Caco-2 (cell line): ENCODE measurements around the gene WDPCP. TPM values are rescaled to one million over a fixed set of nuclear protein-coding genes. Genes with fewer than 3 reads are reported as not detected.

Experiments used
- BruUV-seq: library from RNA; stranded (reverse); fragments of 400-500 nt; replicated peaks from 2 replicates; lab custom pipeline; 2021; lab: Mats Ljungman, UMichigan
- CTCF ChIA-PET: fragments of 300-600 bp; sonication (Branson Sonifier 250); formaldehyde crosslinking; loops from one replicate; lab custom pipeline; 2022; ENCODE audit warnings: antibody characterized with exemption; lab: Charles Lee
- POLR2A ChIA-PET: fragments of 300-600 bp; sonication (Branson Sonifier 250); formaldehyde crosslinking; loops from one replicate; lab custom pipeline; 2022; ENCODE audit warnings: antibody characterized with exemption; lab: Charles Lee
- DNase-seq, 2 experiments: peaks; one replicate each; pipeline versions ENCODE4 v3.0.0 to v3.0.0-alpha.2; 2020 to 2022
- H3K27me3 ChIP-seq: replicated peaks from 2 replicates; pipeline ENCODE4 v1.6.0; 2011; ENCODE audit warnings: low read length; ENCODE audit not compliant: control insufficient read depth, insufficient read depth
- H3K36me3 ChIP-seq: 2 replicates; pipeline ENCODE4 v1.5.1; 2011; ENCODE audit warnings: low read length; ENCODE audit not compliant: control insufficient read depth, insufficient read depth
- H3K4me1 ChIP-seq: fragments of 250-450 bp; sonication (Bioruptor Pico); 2 replicates; pipeline ENCODE4 v1.5.1; 2020; ENCODE audit warnings: mild to moderate bottlenecking
- H3K4me3 ChIP-seq: 2 replicates; pipeline ENCODE4 v1.5.1; 2011; ENCODE audit warnings: low read depth, mild to moderate bottlenecking, control low read depth, low read length
- H3K9me3 ChIP-seq: fragments of 250-450 bp; sonication (Bioruptor Pico); 2 replicates; pipeline ENCODE4 v1.5.1; 2020; ENCODE audit warnings: mild to moderate bottlenecking, moderate library complexity
- H3K27ac Mint-ChIP-seq: one replicate; pipeline ENCODE4 v1.8.0; 2022; ENCODE audit warnings: mixed read lengths; ENCODE audit not compliant: unreplicated experiment
- H3K27me3 Mint-ChIP-seq: one replicate; pipeline ENCODE4 v1.8.0; 2022; ENCODE audit warnings: mixed read lengths; ENCODE audit not compliant: insufficient read depth, unreplicated experiment
- H3K36me3 Mint-ChIP-seq: one replicate; pipeline ENCODE4 v1.8.0; 2022; ENCODE audit warnings: mild to moderate bottlenecking, mixed read lengths; ENCODE audit not compliant: insufficient read depth, unreplicated experiment
- H3K4me1 Mint-ChIP-seq: one replicate; pipeline ENCODE4 v1.8.0; 2022; ENCODE audit warnings: low read depth, mixed read lengths; ENCODE audit not compliant: unreplicated experiment
- H3K4me3 Mint-ChIP-seq: one replicate; pipeline ENCODE4 v1.8.0; 2022; ENCODE audit warnings: mild to moderate bottlenecking, moderate library complexity, mixed read lengths; ENCODE audit not compliant: unreplicated experiment
- H3K9me3 Mint-ChIP-seq: one replicate; pipeline ENCODE4 v1.8.0; 2022; ENCODE audit warnings: mixed read lengths; ENCODE audit not compliant: unreplicated experiment
- intact Hi-C: fragments of 100-400 bp; cut with micrococcal nuclease; formaldehyde crosslinking; loops from one replicate; pipeline ENCODE4 v1.10.0; 2022; ENCODE audit not compliant: unreplicated experiment
- total RNA-seq: library from RNA; stranded (reverse); gene quantifications from 2 replicates; pipeline ENCODE4 v1.2.3, GENCODE V29; 2022
- TF ChIP-seq, protein P1 (sequence below), 2 experiments: fragments of 200-600 bp in 1 of 2; IDR thresholded peaks; 1 replicate in 1 of 2; 2 replicates in 1 of 2; pipeline versions ENCODE4 v1.5.1 to v1.8.0; 2011 to 2022; ENCODE audit warnings: antibody characterized with exemption in 1 of 2, control low read depth in 1 of 2, inconsistent platforms in 1 of 2, low read depth in 1 of 2, low read length in 1 of 2, mild to moderate bottlenecking in 1 of 2, moderate library complexity in 1 of 2; ENCODE audit not compliant: insufficient read depth in 1 of 2, severe bottlenecking in 1 of 2, unreplicated experiment in 1 of 2

Gene WDPCP
- total RNA-seq, 1 experiment from 2014 or later: 16.2 TPM

DNA sequence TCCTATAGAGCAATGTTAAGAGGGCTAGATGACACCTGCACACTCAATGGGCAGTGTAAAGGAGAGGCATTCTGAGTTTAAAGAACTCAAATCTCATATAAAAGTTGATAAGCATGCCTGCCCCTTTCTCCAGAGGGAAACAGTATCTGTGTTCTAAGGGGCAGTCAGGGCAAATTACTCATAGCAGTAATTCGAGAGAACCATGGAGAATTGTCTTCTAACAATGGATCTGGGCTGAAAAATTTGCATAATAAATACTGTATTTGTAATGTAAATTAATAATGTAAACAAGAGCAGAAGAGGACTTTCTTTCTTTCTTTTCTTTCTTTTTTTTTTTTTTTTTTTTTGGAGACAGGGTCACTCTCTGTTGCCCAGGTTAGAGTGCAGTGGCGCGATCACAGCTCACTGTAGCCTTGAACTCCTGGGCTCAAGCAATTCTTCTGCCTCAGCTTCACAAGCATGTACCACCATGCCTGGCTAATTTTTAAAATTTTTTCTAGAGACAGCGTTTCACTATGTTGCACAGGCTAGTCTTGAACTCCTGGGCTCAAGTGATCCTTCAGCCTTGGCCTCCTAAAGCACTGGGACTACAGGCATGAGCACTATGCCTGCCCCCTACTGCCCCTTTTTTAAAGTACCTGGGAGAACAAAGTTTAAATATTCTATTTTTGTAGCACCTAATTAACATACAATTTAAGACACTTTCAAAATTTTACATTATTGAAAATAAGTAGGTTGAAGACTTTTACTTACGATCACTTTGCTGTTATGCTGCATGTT lies 467.0 kb downstream of the WDPCP start:
- Histone ChIP-seq H3K9me3 (no peaks in the 10 kb centered on the region), H3K4me1 (0 out of 2 replicates have a peak, but pooled peaks cover 3% of the 10 kb centered on the region), H3K4me3 (no peak overlapping the region), H3K27me3 (no peaks in the 10 kb centered on the region), H3K36me3 (no peaks in the 10 kb centered on the region)
- Mint-ChIP-seq H3K4me3 (no peak overlapping the region), H3K27ac (no peak overlapping the region), H3K27me3 (no peaks in the 10 kb centered on the region), H3K36me3 (no peaks in the 10 kb centered on the region), H3K9me3 (no peaks in the 10 kb centered on the region), H3K4me1 (no peaks in the 10 kb centered on the region)
- intact Hi-C loops: no loop called here
- no peak for DNase-seq
- BruUV-seq: no TSS peak
- TF ChIP-seq, protein P1, sequence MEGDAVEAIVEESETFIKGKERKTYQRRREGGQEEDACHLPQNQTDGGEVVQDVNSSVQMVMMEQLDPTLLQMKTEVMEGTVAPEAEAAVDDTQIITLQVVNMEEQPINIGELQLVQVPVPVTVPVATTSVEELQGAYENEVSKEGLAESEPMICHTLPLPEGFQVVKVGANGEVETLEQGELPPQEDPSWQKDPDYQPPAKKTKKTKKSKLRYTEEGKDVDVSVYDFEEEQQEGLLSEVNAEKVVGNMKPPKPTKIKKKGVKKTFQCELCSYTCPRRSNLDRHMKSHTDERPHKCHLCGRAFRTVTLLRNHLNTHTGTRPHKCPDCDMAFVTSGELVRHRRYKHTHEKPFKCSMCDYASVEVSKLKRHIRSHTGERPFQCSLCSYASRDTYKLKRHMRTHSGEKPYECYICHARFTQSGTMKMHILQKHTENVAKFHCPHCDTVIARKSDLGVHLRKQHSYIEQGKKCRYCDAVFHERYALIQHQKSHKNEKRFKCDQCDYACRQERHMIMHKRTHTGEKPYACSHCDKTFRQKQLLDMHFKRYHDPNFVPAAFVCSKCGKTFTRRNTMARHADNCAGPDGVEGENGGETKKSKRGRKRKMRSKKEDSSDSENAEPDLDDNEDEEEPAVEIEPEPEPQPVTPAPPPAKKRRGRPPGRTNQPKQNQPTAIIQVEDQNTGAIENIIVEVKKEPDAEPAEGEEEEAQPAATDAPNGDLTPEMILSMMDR (IDR thresholded peaks at IDR 0.05; ENCODE audit: insufficient read depth in 1 of 2, low read depth in 1 of 2, low read length in 1 of 2, severe bottlenecking in 1 of 2, unreplicated experiment in 1 of 2): no peak
- ChIA-PET POLR2A (no interaction called here), CTCF (no interaction called here)

DNA sequence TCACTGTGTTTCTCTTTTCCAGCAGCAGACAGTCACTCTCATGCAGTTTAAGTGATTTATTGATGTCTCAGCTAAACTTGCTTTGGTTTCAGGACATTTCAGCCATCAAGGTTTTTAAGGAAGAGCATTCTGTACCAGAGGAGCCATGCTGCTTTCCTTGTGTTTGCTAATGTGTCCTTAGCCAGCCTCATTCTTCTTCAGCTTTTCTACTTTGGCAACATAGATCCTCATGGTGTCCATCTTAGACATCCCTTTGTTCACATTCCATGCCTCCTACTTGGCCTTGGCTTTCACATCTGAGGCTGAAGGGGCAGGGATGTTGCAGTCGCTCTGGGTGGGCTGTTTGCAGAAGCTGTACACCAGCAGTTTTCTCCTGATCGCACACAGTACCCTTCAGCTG lies 469.5 kb downstream of the WDPCP start:
- Mint-ChIP-seq H3K27me3 (no peaks in the 10 kb centered on the region), H3K4me1 (no peaks in the 10 kb centered on the region), H3K36me3 (no peaks in the 10 kb centered on the region), H3K9me3 (no peaks in the 10 kb centered on the region), H3K4me3 (no peak overlapping the region), H3K27ac (no peak overlapping the region)
- Histone ChIP-seq H3K36me3 (no peaks in the 10 kb centered on the region), H3K9me3 (no peaks in the 10 kb centered on the region), H3K27me3 (no peaks in the 10 kb centered on the region), H3K4me1 (no peaks in the 10 kb centered on the region), H3K4me3 (no peak overlapping the region)
- TF ChIP-seq, protein P1 (IDR thresholded peaks at IDR 0.05; ENCODE audit: insufficient read depth in 1 of 2, low read depth in 1 of 2, low read length in 1 of 2, severe bottlenecking in 1 of 2, unreplicated experiment in 1 of 2): no peak
- no peak for DNase-seq
- POLR2A ChIA-PET: no interaction called here
- CTCF ChIA-PET: no interaction called here
- BruUV-seq: no TSS peak
- intact Hi-C loops: no loop called here

DNA sequence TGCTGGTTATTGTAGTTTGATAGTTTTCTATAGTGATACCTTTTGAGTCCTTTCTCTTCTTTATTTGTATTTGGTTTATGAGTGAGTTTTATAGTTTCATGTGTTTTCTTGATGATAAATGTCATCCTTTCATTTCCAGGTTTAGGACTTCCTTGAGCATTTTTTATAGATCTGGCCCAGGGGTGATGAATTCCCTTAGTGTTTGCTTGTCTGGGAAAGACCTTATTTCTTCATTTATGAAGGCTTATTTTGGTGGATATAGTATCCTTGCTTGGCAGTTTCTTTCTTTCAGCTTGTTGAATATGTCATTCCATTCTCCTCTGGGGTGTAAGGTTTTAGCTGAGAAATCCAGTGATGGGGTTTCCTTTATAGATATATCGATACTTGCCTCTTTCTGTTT lies 483.8 kb downstream of the WDPCP start:
- H3K4me3 ChIP-seq: no peak overlapping the region
- BruUV-seq: no TSS peak
- DNase-seq: no peak
- H3K27me3 Mint-ChIP-seq: no peaks in the 10 kb centered on the region
- H3K27ac Mint-ChIP-seq: no peak overlapping the region
- intact Hi-C loops: no loop called here
- no peaks in the 10 kb centered on the region for H3K27me3 ChIP-seq
- H3K36me3 ChIP-seq: no peaks in the 10 kb centered on the region
- no peaks in the 10 kb centered on the region for H3K4me1 ChIP-seq
- TF ChIP-seq, protein P1 (IDR thresholded peaks at IDR 0.05; ENCODE audit: insufficient read depth in 1 of 2, low read depth in 1 of 2, low read length in 1 of 2, severe bottlenecking in 1 of 2, unreplicated experiment in 1 of 2): no peak
- H3K9me3 ChIP-seq: peaks cover 11% of the 10 kb centered on the region; the same call in 1 of the 2 replicates
- peaks cover 39% of the 10 kb centered on the region for H3K9me3 Mint-ChIP-seq
- no peak overlapping the region for H3K4me3 Mint-ChIP-seq
- H3K4me1 Mint-ChIP-seq: peaks cover 15% of the 10 kb centered on the region
- H3K36me3 Mint-ChIP-seq: no peaks in the 10 kb centered on the region
- CTCF ChIA-PET: no interaction called here
- POLR2A ChIA-PET: no interaction called here
